AG09309 (cell line): ENCODE data around the gene EFTUD2.

Source experiments
- DNase-seq: peaks from one replicate; pipeline ENCODE4 v3.0.0-alpha.2; 2010; ENCODE audit warnings: low read depth
- H3K4me3 ChIP-seq: 2 replicates; pipeline ENCODE4 v1.5.1; 2011; ENCODE audit warnings: mild to moderate bottlenecking, low read depth, low read length, moderate library complexity; ENCODE audit not compliant: control insufficient read depth
- CTCF ChIP-seq: IDR thresholded peaks from 2 replicates; pipeline ENCODE4 v1.5.1; 2011; ENCODE audit warnings: mild to moderate bottlenecking, low read depth, low read length, inconsistent platforms; ENCODE audit not compliant: insufficient read depth, control insufficient read depth; ENCODE audit errors: missing control alignments

EFTUD2 gene

GRCh38 chr17:44884941-44885340 lies 14.3 kb downstream of the EFTUD2 start:
- TF ChIP-seq CTCF, result no peak
- H3K4me3 ChIP-seq, result no peak overlapping the region
- DNase-seq, result no peak

GRCh38 chr17:44881145-44881544 lies 18.1 kb downstream of the EFTUD2 start:
- TF ChIP-seq CTCF, result no peak

GRCh38 chr17:44880062-44880461 lies 19.2 kb downstream of the EFTUD2 start:
- TF ChIP-seq CTCF, result no peak

More at GRCh38 chr17:44881145-44881544, 18.1 kb downstream of the EFTUD2 start:
- DNase-seq, result no peak
- no peak overlapping the region for H3K4me3 ChIP-seq

GRCh38 chr17:44879376-44879775 lies 19.9 kb downstream of the EFTUD2 start:
- no peak overlapping the region for H3K4me3 ChIP-seq
- no peak for DNase-seq
- no peak for TF ChIP-seq CTCF

More at GRCh38 chr17:44880062-44880461, 19.2 kb downstream of the EFTUD2 start:
- DNase-seq, result no peak
- H3K4me3 ChIP-seq, result no peak overlapping the region

- TF ChIP-seq CTCF, result peak; percentile 66
- H3K4me3 ChIP-seq, result no peak overlapping the region
- DNase-seq, result no peak
Observed at GRCh38 chr17:44878627-44879221, 20.5 kb downstream of the EFTUD2 start.

GRCh38 chr17:44877121-44877520 lies 22.1 kb downstream of the EFTUD2 start:
- H3K4me3 ChIP-seq, result no peak overlapping the region
- no peak for TF ChIP-seq CTCF
- DNase-seq, result no peak
